Bronchial epithelial cell (primary cell): ENCODE results near the gene UBE2G1. TPM values are rescaled to one million over a fixed set of nuclear protein-coding genes. Genes with fewer than 3 reads are reported as not detected.

Source experiments
- DNase-seq: peaks from one replicate; pipeline ENCODE4 v3.0.0-alpha.2; 2010; ENCODE audit warnings: low read depth
- FAIRE-seq: peaks from 2 replicates; lab custom pipeline; 2011; peaks lifted over from hg19 to GRCh38; lab: Jason Lieb, UNC
- H3K27me3 ChIP-seq: 2 replicates; pipeline ENCODE4 v1.5.1; 2011; ENCODE audit warnings: low read length; ENCODE audit not compliant: control insufficient read depth, insufficient read depth
- H3K36me3 ChIP-seq: 2 replicates; pipeline ENCODE4 v1.5.1; 2011; ENCODE audit warnings: low read length; ENCODE audit not compliant: control insufficient read depth, insufficient read depth
- H3K4me3 ChIP-seq: 2 replicates; pipeline ENCODE4 v1.5.1; 2011; ENCODE audit warnings: mild to moderate bottlenecking, low read depth, low read length, control low read depth
- total RNA-seq: library from RNA; depleted of rRNA; stranded (reverse); fragments of >200 nt; gene quantifications from 2 replicates; pipeline ENCODE4 v1.2.1, GENCODE V29; 2014
- TF ChIP-seq, protein P1 (sequence below): IDR thresholded peaks from 2 replicates; pipeline ENCODE4 v1.5.1; 2011; ENCODE audit warnings: mild to moderate bottlenecking, moderate library complexity, low read length, control low read depth, inconsistent platforms; ENCODE audit not compliant: insufficient read depth, severe bottlenecking

Gene UBE2G1
- total RNA-seq, 1 donor from 2014 or later = 39.2 TPM

DNA sequence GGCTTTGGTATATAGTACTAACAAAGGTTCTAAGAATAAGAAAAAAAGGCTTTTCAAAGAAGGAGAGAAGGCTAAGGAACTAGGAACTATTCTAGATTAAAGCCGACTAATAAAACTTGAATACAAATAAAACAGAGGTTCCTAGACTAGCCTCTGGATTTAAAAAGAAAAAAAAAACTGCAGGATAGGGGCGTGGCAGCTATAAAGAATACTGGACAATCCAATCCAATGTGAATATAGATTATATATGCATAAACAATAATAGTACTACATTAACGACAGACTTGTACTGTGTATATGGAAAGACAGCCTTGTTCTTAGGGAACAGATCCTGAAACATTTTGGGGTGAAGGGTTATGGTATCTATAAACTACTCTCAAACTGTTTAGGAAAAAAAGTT, 78.8 kb downstream of the UBE2G1 start:
- peaks cover 9% of the 10 kb centered on the region for H3K36me3 ChIP-seq

DNA sequence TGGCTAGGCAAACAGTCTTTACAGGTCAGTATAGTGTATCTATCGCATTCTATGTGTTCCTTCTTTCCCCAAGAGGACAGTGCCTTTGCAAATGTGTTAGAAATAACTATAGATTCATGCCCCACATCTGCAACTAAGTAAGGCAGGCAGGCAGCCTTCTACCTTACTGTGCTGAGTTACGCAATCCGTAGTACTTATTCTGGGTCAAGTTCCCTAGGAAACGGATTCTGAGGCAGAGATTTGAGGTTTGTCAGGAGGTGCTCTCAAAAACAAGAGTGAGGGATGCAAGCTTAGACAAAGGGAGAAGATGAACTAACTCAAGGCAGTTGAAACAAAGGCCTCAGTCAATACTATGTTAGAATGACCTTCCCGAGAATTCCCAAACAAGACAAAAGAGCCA, 90.0 kb downstream of the UBE2G1 start:
- FAIRE-seq (no peak), DNase-seq (no peak)
- TF ChIP-seq, protein P1, sequence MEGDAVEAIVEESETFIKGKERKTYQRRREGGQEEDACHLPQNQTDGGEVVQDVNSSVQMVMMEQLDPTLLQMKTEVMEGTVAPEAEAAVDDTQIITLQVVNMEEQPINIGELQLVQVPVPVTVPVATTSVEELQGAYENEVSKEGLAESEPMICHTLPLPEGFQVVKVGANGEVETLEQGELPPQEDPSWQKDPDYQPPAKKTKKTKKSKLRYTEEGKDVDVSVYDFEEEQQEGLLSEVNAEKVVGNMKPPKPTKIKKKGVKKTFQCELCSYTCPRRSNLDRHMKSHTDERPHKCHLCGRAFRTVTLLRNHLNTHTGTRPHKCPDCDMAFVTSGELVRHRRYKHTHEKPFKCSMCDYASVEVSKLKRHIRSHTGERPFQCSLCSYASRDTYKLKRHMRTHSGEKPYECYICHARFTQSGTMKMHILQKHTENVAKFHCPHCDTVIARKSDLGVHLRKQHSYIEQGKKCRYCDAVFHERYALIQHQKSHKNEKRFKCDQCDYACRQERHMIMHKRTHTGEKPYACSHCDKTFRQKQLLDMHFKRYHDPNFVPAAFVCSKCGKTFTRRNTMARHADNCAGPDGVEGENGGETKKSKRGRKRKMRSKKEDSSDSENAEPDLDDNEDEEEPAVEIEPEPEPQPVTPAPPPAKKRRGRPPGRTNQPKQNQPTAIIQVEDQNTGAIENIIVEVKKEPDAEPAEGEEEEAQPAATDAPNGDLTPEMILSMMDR = no peak
- Histone ChIP-seq H3K27me3 (no peaks in the 10 kb centered on the region), H3K36me3 (peaks cover 5% of the 10 kb centered on the region), H3K4me3 (no peak overlapping the region)

More for the DNA sequence above, 78.8 kb downstream of the UBE2G1 start:
- FAIRE-seq (no peak), DNase-seq (no peak)
- Histone ChIP-seq H3K4me3 (no peak overlapping the region), H3K27me3 (no peaks in the 10 kb centered on the region)
- TF ChIP-seq, protein P1 = no peak

DNA sequence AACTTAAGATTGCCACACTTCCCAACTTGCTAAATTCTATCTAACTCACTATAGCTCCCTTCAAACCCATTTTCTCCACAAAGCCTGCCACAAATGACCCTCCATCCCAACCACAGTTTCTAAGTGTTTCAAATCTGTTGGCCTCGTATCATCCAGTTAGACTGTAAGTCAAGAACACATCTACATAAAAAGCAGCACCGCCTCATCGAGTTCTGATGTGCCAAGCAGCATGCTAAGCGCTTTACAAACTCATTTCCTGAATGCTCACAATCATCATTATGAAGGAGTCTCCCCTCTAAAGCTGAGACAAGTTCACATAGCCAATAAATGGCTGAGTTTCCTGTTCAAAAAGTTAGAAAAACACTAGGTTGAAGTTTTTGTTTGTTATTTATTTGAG, 93.5 kb downstream of the UBE2G1 start:
- FAIRE-seq (no peak), DNase-seq (no peak)
- TF ChIP-seq, protein P1 = no peak
- Histone ChIP-seq H3K36me3 (peaks cover 7% of the 10 kb centered on the region), H3K4me3 (no peak overlapping the region), H3K27me3 (no peaks in the 10 kb centered on the region)

DNA sequence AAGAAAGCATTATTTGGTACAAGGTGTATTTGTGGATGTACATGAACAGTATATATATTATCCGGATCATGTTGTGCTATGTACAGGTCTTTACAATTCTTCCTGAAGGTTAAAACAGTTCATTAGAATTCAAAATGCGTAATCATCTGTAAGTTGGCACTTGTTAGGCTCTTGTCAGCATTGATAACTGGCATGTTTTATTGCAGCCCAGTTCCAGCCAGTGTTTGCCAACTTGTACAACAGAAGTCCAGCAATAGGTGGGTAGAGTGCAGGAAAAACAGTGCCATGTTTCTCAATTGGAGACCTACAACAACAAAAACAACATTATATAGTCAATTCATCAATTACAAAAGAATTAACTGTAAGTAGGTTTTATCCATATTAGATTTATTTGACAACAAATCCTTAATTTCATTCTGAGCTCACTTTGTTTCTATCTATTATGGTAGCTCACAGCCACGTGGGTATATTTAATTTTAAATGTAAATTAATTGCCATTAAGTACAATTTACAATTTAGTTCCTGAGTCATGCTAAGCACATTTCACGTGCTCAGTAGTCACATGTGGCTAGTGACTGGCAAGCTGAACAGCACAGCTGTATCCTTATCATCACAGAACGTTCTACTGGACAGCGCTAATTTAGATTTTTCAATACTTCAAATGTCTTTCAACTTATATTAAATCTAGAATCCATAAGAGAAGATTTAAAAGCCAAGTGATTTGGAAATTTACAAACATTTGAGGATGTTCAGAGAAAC, 94.1 kb downstream of the UBE2G1 start:
- FAIRE-seq (no peak), DNase-seq (no peak)
- TF ChIP-seq, protein P1 = no peak
- no peak overlapping the region for H3K4me3 ChIP-seq
- peaks cover 7% of the 10 kb centered on the region for H3K36me3 ChIP-seq
- no peaks in the 10 kb centered on the region for H3K27me3 ChIP-seq

DNA sequence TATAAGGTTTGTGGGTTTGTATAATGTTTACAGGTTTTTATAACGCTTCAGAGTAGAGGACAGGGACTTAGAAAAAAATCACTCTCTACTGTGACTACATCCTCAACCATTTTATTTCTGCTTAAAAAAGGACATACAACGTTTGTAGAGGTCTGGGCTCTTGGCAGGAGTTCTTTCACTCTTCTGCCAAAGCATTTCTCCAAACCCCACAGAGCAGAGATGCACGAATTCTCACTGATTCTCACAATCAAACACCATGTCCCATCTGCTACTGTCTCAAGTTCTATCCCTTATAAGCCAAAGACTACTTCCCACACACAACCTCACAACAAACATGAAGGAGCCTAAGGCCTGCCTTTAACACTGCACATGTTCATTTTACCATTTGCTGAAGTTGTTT, 95.7 kb downstream of the UBE2G1 start:
- TF ChIP-seq, protein P1 = no peak
- Histone ChIP-seq H3K4me3 (no peak overlapping the region), H3K36me3 (peaks cover 5% of the 10 kb centered on the region), H3K27me3 (no peaks in the 10 kb centered on the region)
- FAIRE-seq = no peak
- no peak for DNase-seq
